NCI-H1048 (cell line): Measurements from ENCODE around the gene PLCB3.
"Not testable (repeated sequence)": the region's sequence is repeated elsewhere in the genome, so short reads cannot be mapped to it uniquely, and the experiment has no call there.

Experiments
- DNase-seq: peaks from one replicate; lab custom pipeline; 2025; lab: John Stamatoyannopoulos, UW

PLCB3 gene

GRCh38 chr11:64237484-64237951 lies 13.8 kb upstream of the PLCB3 start:
- no peak for DNase-seq

- DNase-seq, result no peak
These were observed 13.3 kb upstream of the PLCB3 start for GRCh38 chr11:64238076-64238475.

- no peak for DNase-seq
These were observed 12.3 kb upstream of the PLCB3 start for GRCh38 chr11:64238999-64239398.

- DNase-seq, result no peak
These were observed 11.5 kb upstream of the PLCB3 start for GRCh38 chr11:64239662-64240434.

- peak; percentile 87 for DNase-seq
These were observed 10.7 kb upstream of the PLCB3 start, which contains the start of gene FKBP2 for GRCh38 chr11:64240435-64241240. Gene FKBP2 (plus strand): TSS chr11:64241095. CDS start chr11:64242388, 1,293 bp downstream.

GRCh38 chr11:64241241-64241490 lies 10.2 kb upstream of the PLCB3 start:
- DNase-seq, result no peak

- peak; percentile 89 for DNase-seq
These were observed 9.6 kb upstream of the PLCB3 start for GRCh38 chr11:64241491-64242374.

- no peak for DNase-seq
These were observed 8.0 kb upstream of the PLCB3 start for GRCh38 chr11:64243236-64243854.

- DNase-seq, result no peak
These were observed 7.2 kb upstream of the PLCB3 start for GRCh38 chr11:64244107-64244506.

GRCh38 chr11:64244966-64245365 lies 6.4 kb upstream of the PLCB3 start:
- no peak for DNase-seq

- no peak for DNase-seq
These were observed 5.9 kb upstream of the PLCB3 start for GRCh38 chr11:64245401-64245796.

- no peak for DNase-seq
These were observed 5.3 kb upstream of the PLCB3 start for GRCh38 chr11:64245797-64246620.

- not testable (repeated sequence) for DNase-seq
These were observed 4.8 kb upstream of the PLCB3 start for GRCh38 chr11:64246621-64246870.

GRCh38 chr11:64246871-64247728 lies 4.2 kb upstream of the PLCB3 start, which contains the start of gene PPP1R14B:
Gene PPP1R14B (minus strand): TSS chr11:64246943. CDS start chr11:64246673, 270 bp downstream.
- peak; percentile 63 for DNase-seq

- DNase-seq, result no peak
These were observed 3.4 kb upstream of the PLCB3 start for GRCh38 chr11:64247729-64248531.

GRCh38 chr11:64248578-64248977 lies 2.8 kb upstream of the PLCB3 start:
- no peak for DNase-seq

GRCh38 chr11:64249038-64249437 lies 2.3 kb upstream of the PLCB3 start:
- DNase-seq, result no peak

- DNase-seq, result no peak
These were observed 1.5 kb upstream of the PLCB3 start for GRCh38 chr11:64249563-64250414.
